SH-SY5Y (cell line): ENCODE data around the gene OSBPL2.

Source experiments
- GATA2 ChIP-seq: IDR thresholded peaks from 2 replicates; pipeline ENCODE4 v1.6.1; 2011; ENCODE audit warnings: mild to moderate bottlenecking, low read depth, low read length
- GATA3 ChIP-seq: IDR thresholded peaks from 2 replicates; pipeline ENCODE4 v1.6.1; 2011; ENCODE audit warnings: low read depth, mild to moderate bottlenecking, low read length, moderate library complexity

Gene OSBPL2

GRCh38 chr20:62237801-62238568 is at the start of gene OSBPL2:
Gene OSBPL2, plus strand, starts transcription at chr20:62238521. Its CDS starts 17,664 bp downstream, at chr20:62256185.
- TF ChIP-seq GATA2 (no peak), GATA3 (no peak)

GRCh38 chr20:62190639-62191411 is 47.5 kb upstream of the OSBPL2 start:
- TF ChIP-seq GATA2 (no peak), GATA3 (no peak)

DNA sequence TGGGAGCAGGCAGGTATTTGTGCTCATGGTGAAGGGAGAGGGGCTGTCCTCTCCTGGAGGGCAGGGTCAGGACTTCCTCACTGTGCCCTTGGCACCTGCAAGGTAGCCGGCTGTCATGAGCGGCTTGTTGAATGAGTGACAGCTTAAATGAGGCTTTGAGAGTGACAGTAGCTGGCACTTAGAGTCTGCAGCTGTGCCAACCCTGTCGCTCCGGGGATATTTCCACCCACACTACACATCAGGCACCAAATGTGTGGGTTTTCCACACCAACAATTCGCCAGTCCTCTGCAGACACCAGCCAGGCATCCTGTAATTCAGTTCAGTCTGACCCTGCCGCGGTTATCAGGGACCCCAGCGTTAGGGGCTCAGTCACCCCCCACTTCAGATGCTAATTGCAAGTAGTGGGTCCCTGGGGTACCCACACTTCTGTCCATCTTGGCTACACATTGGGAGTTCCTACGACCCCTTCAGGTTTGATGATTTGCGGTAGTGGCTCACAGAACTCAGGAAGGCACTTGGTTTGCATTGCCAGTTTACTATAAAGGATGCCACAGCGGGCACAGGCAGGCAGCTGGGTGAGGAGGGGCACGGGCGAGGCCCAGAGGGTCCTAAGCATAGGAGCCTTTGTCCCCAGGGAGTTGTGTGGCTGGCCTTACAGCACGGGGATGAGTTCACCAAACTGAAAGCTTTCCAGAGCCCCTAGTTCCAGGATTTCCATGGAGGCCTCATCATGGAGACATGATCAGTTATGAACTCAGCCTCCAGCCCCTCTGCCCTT is 46.4 kb upstream of the OSBPL2 start:
- TF ChIP-seq GATA2, result no peak
- TF ChIP-seq GATA3, result no peak

DNA sequence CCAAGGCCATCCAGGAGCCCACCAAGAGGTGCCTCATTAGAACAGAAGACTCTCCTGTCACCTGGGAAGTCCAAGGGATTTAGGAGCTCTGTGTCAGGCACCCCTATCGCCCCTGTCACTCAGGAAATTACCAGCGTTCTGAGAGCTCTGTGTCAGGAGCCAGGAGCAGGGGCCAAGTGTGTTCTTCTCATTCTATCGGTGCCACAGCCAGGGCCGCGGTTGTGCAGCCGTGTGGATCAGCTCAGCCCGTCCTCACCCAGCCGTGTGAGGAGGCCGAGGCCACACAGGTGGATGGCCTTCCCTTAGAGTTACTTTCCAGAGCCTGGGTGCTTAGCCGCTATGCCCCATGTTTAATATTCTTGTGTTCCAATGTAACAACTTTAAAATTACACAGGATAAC is 45.7 kb upstream of the OSBPL2 start:
- no peak for TF ChIP-seq GATA3
- TF ChIP-seq GATA2, result no peak

DNA sequence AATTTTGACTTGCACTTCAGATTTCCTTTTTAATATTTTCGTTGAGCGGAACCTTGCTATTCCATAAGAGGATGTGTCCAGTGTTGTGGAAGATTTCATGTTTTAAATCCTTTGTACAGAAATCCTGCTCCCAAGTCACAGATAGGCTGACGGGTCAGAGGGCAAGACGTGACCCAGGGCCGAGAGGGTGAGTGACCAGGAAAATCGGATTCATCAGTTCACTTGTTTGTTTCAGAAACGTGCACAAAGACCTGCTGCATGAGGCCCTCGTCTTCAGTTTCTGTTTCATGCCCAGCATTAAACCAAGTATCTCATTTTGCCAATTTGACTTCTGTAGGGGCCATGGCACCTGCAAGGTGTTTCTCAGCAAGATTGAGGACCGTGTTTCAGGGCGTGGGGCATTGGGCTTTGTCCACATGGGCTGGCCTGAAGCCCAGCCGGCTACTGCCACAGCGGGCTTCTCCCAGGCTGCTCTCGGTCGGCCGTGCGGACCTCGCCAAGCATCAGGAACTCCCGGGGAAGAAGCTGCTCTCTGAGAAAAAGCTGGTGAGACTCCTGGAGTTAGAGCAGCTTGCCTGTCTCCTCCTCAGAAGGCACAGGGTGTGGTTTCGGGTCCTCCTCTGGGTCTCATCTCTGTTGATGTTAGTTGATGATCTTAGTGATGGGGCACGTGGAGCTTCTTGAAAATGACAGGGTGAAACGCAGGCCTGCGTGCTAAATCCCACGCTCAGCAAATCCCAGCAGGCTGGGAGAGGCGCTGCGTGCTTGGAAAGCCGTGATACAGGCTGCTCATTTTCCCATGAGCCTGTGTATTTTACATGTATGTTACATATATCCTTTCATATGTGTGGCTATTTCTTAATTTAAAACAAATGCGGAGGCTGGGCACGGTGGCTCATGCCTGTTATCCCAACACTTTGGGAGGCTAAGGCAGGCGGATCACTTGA is 45.0 kb upstream of the OSBPL2 start:
- TF ChIP-seq GATA3 (no peak), GATA2 (no peak)

DNA sequence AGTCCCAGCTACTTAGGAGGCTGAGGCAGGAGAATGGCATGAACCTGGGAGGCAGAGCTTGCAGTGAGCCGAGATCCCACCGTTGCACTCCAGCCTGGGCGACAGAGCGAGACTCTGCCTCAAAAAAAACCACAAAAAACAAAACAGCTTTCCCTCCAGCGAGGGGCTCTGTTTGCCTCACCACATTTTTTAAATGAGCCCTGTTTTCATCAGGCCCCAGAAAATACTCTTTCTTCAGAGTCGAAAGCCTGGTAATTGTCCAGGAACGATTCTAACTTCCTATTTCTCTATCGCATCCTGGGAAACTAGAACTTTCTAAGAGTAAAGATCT is 43.3 kb upstream of the OSBPL2 start:
- TF ChIP-seq GATA2 (no peak), GATA3 (no peak)

- no peak for TF ChIP-seq GATA2
- TF ChIP-seq GATA3, result no peak
These were observed 42.6 kb upstream of the OSBPL2 start for GRCh38 chr20:62195736-62196135.

DNA sequence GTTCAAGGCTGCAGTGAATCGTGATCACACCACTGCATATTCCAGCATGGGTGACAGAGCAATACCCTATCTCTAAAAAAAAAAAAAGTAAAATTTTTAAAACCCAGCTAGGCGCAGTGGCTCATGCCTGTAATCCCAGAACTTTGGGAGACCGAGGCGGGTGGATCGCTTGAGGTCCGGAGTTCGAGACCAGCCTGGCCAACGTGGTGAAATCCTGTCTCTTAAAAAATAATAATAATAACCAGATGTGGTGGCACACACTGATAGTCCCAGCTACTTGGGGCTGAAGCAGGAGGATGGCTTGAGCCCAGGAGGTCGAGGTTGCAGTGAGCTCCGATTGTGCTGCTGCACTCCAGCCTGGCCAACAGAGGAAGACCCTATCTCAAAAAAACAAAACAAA is 42.0 kb upstream of the OSBPL2 start:
- TF ChIP-seq GATA3 (no peak), GATA2 (no peak)

DNA sequence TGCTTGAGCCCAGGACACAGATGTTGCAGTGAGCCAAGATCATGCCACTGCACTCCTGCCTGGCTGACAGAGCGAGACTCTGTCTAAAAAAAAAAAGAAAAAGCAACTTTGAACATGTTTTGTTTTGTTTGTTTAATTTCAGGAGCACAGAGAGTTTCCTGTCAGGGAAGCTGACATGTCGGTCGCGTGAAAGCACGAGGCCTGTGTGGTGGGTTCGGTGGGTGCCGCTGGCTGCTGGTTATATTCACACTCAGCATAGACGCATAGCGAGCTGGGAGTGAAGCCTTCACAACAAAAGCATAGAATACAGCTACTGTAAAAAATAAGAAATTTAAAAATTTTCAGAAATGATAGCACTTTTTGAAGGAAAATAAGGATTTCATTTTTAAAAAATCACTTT is 41.0 kb upstream of the OSBPL2 start:
- TF ChIP-seq GATA2 (no peak), GATA3 (no peak)

- no peak for TF ChIP-seq GATA2
- no peak for TF ChIP-seq GATA3
These were observed 40.5 kb upstream of the OSBPL2 start for GRCh38 chr20:62197801-62198200.

- TF ChIP-seq GATA2 (no peak), GATA3 (no peak)
These were observed 39.8 kb upstream of the OSBPL2 start for GRCh38 chr20:62198496-62198895.

- TF ChIP-seq GATA2 (no peak), GATA3 (no peak)
These were observed 39.4 kb upstream of the OSBPL2 start for GRCh38 chr20:62198931-62199330.

- no peak for TF ChIP-seq GATA2
- no peak for TF ChIP-seq GATA3
These were observed 37.7 kb upstream of the OSBPL2 start for GRCh38 chr20:62200491-62201172.
